NCI-H187 (cell line): ENCODE data around the gene MAT2B.
A peak's percentile ranks its signal among the peaks of the same experiment; 100 is the strongest.

Experiments used
- DNase-seq, 2 experiments: peaks; one replicate each; lab custom pipeline; 2025; lab: John Stamatoyannopoulos, UW

Gene MAT2B

DNA sequence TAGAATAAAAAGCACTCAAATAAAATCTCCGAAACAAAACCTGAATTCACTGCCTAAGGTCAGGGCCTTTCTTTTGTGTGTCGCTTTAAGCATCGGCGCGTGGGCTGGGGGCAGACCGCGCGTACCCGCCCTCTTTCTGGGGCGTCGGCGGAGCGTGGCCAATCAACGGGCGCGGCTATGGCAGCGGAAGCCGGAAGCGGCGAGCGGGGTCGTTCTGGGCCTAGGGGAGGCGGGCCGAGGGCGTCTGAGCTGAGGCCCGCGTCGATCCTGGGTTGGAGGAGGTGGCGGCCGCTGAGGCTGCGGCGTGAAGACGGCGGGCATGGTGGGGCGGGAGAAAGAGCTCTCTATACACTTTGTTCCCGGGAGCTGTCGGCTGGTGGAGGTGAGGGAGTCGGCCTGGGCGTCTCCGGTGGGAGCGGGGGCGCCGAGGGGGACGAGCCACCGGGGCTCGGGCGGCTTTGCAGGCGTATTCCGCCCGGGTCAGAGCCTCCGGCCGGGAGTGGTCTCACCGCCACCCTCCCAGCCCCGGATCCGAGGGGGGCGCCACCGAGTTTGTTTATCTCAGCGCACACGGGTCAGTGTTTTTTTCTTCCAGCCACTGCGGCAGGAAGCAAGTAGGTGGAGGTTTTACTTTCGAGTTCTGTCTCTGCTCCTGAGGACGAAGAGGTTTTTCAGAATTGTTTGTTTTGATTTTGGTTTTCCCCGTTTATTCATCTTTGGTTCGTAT, at the start of gene MAT2B:
Gene MAT2B, plus strand, starts transcription at position 252 of the 727 bp plus-strand sequence. Its CDS starts 68 bp downstream, at position 320.
- peak; percentile 68 to 90 for DNase-seq

DNA sequence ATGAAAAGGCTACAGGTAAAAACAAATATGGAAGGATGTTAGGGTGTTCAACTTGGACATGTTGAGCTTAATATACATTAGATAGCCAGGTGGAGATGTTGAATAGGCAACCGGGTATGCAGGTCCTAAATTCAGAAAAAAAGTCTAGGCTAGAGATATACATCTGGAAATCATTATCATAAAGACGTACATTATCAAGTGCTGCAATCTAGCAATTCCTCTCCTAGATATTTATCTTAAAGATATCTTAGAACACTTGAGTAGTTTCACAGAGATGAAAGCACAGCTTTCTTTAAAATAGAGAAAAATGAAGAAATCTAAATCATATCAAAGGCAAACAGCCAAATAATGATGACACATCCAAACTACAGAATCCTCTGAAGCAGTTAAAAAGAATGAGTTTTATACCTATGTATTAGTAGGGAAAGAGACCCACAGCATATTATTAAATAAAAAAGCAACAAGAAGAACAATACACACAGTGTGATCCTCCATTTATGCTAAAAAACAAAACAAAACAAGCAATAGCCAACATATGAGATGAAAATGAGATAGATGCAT, 49.3 kb upstream of the MAT2B start:
- DNase-seq, result no peak

DNA sequence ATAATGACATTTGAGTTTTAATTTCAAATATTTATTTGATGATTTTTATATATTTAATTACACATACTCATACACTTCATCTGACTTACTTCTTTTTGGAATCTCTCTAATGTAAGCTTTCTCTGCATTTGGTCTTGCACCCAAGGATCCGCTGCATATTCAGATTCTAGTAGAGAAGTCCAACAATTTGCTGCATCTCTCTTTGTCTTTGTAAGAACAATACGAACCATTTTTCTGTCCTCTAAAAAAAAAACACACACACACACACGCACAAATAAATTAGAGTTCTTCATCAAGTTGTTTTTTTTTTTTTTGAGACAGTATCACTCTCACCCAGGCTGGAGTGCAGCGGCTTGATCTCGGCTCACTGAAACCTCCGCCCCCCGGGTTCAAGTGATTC, 48.6 kb upstream of the MAT2B start:
- no peak for DNase-seq

DNA sequence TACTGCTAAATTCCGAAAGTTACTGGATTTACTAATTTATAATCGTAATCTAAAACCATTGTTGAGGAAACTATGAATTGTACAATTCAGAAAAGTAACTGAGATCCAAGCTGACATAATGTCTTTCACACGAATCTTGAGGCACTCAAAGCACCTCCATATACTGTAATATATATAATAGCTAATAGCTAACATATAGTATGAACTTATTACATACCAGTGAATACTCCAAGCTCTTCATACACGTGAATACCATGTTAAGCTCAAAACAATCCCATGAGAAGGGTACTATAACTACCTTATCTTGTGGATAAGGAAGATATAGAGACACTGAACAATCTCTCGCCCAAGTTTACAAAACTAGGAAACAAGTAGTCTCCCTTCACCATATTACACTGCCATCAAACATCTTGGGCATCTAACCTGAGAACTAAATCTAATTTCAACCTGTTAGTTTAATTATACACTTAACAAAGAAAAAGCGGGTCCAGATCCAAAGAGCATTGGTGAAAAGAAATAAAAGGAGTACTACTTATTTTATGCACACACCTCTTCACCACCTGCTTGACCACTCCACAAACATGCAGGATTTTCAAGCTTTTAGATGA, 46.5 kb upstream of the MAT2B start:
- DNase-seq, result no peak

DNA sequence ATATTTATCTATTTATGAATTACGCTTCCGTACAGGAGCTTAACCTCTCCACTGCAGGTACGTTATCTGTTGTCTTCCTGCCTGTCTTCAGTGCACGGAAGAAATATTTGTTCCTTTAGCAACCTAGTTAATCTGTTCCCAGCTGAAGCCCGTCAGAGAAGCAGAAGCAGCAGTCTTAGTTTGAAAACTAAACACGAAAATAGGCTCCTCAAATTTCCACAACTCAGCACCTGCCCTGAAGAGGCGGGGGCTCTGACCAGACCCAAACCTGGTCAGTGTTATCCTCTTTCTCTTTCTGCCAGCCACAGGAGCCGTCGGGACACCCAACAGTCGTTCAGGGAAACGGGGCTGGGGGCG, 46.0 kb upstream of the MAT2B start:
- DNase-seq, result peak in 1 of 2 experiments; percentile 24

DNA sequence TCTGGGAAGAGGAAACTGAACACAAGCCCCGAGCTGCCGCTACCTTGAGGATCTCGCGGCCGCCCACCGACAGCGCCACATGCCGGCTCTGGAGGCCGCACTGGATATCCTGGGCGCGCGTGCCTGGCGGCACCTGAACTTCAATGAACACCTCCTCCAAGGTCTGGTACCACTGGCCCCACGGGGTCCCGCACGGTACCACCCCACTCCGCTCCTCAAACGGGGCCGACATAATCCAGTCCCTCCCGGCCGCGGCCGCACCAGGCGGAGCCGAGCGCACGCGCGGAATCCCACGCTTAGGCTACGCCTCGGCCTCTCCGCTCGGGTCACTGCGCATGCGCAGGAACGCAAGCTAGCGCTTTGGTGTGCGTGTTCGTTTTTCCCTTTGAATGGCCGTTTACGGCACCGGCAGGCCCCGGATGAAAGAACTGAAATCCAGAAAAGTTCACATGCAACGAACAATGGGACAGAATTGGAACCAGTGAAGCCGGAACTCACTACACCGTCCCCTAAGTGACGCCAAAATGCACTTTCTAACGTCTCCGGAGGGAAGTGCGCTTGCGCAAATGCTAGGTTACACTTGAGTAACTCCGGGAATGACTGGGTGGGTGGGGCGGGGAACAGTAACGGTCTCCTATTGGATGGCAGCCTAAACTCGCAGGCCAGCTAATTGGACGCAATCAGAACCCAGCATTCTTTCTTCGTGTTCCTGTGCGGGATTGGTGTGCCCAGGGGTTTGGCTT, 45.4 kb upstream of the MAT2B start, which contains the start of gene NUDCD2:
Gene NUDCD2, minus strand, starts transcription at position 284 of the 743 bp plus-strand sequence. Its CDS starts 52 bp downstream, at position 232.
- peak; percentile 88 to 98 for DNase-seq

DNA sequence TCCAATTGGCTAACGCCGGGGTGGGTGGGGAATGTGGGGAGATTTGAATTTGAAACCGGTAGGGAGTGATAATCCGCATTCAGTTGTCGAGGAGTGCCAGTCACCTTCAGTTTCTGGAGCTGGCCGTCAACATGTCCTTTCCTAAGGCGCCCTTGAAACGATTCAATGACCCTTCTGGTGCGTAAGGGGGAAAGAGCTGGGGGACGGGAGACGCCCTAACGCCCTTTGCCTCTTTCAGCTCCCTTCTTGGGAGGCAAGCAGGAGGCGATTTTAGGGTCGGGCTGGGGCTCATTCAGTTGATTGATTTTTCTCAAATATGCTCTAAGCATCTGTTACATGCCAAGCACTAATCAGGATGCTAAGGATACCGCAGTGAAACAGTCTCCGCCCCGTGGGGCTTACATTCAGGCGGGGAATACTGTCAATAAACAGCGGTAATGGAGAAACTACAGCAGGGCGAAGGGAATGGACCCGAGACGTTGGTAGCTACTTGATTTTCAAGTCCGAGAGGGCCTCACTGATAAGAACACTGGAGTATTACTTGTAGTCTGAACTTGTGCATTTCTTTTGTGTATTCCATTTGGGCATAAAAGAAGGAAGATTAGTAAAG, 44.8 kb upstream of the MAT2B start, which contains the start of gene HMMR:
Gene HMMR, plus strand, starts transcription at position 71 of the 610 bp plus-strand sequence. Its CDS starts 61 bp downstream, at position 132.
- DNase-seq, result peak in 1 of 2 experiments; percentile 38

DNA sequence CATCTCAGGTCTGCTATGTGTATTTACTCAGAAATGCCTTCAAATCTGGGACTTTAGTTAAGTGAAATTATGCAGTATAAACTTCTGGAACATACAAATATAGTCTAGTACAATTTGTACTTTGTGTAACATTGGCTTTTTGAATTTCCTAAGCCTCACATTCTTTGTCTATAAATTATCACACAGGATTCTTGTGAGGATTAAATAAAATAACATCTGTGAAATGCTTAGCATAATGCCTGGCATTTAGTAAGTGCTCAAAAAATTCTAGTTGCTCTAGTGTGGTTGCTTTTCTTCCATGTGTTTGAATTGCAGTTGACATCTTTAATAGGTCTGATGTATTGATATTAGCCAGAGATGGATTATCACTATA, 42.4 kb upstream of the MAT2B start:
- DNase-seq, result no peak

DNA sequence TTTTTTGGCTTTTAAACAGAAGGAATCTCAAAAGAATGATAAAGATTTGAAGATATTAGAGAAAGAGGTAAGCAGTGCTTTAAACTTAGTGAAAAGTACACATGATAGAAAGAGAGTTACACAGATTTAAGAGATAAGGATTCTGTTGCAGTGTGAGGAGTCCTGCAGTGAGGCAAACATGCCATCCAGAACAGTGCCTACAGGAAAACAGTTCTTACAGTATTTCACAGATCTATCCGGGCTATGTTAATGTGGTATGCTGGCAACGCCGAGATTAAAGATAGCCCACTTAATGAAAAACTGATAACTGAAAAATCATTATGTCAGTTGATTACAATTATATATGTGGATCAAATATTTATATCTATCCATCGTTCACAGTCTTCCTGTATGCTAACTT, 37.7 kb upstream of the MAT2B start:
- DNase-seq, result no peak

DNA sequence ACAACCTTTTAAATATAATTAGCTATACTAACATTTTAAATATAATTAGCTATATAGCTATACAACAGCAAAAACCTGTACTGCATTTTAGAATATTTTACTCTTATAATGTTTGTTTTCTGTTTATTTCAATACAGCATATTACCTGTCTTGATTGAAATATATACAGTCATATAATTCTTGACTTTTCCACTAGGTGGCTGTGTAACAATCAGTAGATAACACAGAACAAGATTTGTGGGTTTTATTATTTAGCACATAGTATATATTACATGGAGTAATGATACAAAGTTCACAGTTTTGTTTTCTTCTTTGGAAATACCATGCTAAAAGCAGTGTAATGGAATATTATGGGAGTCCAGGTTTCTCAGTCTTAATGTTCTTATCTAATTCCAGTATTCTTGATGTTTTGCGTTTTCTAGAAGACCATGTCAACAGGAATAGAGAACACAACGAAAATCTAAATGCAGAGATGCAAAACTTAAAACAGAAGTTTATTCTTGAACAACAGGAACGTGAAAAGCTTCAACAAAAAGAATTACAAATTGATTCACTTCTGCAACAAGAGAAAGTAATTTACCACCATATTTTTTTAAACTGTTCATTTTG, 31.7 kb upstream of the MAT2B start:
- no peak for DNase-seq

DNA sequence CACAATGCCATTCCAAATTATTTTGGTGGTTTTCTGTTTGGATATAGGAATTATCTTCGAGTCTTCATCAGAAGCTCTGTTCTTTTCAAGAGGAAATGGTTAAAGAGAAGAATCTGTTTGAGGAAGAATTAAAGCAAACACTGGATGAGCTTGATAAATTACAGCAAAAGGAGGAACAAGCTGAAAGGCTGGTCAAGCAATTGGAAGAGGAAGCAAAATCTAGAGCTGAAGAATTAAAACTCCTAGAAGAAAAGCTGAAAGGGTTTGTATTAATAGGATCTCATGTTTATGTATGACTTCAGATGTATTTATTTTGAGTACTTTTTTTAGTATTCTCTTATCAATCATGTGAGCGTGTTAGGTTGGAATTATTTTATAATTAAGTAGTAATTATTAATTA, 30.0 kb upstream of the MAT2B start:
- no peak for DNase-seq

DNA sequence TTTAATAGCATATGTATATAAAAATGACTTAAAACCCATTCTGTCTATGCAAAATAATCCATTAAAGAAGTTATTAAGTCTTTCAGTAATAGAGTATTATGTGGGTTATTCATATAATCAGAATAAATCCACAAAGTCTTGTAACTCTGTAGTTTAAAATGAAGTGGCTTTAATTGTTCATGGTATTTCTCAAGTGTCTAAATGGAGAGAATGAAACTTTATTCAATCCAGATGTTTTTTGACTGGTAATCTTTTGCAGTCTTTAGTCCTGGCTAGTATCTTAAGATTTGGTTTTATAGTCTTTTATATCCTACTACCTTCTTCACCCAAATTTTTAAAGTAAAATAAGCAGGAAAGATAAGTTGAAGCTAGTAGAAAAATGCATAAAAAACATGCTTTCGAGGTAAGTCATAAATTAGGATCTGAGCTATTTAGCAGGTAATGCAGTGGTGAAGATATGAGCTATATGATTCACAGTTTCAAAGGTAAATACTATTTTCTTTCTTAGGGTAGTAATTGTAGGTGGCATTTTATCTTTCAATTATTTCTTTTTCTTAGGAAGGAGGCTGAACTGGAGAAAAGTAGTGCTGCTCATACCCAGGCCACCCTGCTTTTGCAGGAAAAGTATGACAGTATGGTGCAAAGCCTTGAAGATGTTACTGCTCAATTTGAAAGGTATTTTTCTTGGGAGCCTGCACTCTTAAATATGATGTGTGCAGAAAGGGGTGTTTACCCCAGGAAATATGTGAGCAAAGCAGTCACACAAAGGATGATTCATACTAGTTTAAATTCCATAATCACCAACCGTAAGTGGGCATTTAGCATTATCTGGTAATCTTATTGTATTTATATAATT, 27.1 kb upstream of the MAT2B start:
- no peak for DNase-seq

DNA sequence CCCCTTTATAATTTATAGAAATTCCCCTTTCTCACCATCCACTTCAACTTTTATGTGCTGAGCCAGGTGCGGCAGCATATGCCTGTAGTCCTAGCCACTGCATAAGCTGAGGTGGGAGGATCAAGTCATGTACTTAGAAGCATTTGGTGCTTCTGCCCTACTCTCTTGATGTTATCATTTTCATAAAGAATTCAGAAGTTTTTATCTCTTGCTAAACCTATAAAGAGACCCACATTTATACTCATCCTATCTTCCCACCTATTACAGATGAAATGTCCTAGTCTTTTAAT, 26.5 kb upstream of the MAT2B start:
- DNase-seq, result no peak

DNA sequence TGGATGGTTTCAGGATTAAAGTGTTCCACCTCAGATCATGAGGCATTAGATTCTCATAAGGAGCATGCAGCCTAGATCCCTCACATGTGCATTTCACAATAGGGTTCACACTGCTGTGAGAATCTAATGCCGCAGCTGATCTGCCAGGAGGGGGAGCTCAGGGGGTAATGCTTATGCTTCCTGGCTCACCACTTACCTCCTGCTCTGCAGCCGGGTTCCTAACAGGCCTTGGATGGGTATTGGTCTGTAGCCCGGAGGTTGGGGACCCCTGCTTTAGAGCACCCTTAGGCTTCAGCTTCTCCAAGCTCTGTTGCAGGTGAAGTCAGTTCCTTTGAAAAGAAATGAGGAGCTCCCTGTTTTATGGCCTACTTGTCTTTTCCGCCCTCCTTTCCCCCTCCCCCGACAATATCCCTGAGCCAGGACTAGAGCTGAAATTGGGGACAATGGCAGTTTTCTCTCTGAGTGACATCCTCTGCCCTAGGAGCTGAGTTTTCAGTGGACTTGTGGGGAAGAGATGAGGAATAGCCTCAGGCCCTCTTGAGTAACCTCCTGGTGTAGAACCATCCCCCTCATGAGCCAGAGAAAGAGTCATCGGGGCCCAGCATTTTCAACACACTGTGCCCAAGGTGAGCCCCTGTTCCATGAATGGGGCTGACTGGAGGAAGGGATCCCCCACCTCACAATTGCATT, 16.2 kb upstream of the MAT2B start:
- DNase-seq, result no peak

DNA sequence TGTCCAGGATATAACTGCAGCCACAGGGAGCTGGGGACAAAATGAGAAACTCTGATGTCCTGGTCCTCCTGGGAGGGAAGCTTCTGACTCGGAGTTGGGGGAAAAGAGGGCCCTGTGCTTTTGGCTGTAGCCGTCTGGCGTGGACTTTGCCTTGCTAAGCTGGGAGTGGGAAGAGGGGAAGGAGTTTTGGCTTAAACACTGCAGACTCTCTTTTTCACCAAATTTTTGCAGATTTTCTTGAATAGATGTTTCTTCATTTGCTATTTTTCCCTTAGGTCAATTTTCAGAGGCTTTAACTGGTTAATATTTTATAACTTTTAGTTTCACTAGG, 15.7 kb upstream of the MAT2B start:
- DNase-seq, result no peak

DNA sequence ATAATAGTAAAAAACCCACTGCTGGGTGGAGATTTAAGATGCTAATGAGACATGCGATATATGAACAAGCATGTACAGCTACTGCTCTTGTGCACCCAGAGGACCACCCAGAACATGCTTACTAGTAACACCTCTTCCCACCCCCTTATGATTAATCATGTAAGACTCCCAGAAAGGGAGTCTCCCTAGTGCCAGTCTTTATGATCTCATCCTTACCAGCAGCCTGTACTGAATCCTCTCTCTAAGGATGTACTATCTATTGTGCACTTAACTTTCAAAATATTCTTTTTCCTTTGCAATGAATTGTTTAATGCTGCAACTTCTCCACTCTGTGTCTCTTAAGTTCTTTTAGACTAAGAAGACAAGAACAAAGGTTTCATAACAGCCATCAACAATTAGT, 9.1 kb upstream of the MAT2B start:
- DNase-seq, result no peak

DNA sequence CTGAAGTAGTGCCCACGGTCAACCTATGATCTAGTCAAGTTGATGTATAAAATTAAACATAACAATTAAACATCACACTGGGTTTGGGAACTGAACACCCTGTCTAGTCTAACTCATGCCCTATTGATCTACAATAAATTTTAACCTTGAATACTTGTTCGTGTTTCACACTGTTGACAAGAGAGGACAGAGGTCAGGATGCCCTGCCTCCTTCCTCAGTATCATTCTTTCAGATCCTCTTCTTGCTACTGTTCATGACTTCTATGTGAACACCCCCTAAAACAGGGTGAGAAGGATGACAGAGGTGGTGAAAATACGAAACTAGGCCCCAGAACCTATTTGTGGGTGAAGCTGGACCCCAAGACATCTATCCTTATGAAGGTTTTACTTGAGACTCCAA, 8.1 kb upstream of the MAT2B start:
- no peak for DNase-seq

DNA sequence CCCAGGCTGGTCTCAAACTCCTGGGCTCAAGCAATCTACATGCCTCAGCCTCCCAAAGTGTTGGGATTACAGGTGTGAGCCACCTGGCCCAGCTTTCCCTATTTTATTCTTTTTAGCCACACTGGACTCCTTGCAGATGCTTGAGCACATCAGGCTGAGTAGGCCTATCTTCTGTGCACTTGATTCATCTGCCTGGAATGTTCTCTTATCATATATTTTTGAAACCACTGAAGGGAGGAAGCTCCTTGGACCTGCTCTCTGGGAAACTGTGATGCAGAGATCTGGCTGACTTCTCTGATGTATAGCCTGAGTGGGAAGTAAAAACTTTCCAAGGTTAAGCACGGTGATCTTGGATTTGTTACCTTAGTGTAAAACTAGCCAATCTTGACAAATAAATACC, 6.5 kb upstream of the MAT2B start:
- DNase-seq, result no peak

DNA sequence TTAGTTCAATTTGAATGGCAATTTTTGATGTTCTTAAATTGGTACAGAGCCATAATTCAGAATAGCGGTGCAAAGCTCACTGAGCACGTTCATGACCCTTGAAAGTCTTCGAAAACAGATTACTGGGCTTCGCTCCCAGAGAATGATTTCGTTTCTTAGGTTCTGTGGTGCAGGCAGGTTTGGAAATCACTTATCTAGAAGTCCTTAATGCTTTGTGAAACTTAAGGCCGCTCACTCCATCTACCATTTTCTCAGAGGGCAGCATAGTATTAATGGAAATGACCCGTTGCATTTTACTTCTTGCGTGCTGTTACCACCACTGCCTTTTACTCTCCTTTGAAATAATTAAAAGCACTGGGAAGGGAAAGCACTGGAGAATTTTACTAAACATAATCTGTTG, 2.9 kb upstream of the MAT2B start:
- no peak for DNase-seq
